ENCODE results near the gene AHCYL2. TPM values are rescaled to one million over a fixed set of nuclear protein-coding genes. Genes with fewer than 3 reads are reported as not detected.

The AHCYL2 gene
- total RNA-seq, 1 experiment from 2014 or later = 23.2 TPM

DNA sequence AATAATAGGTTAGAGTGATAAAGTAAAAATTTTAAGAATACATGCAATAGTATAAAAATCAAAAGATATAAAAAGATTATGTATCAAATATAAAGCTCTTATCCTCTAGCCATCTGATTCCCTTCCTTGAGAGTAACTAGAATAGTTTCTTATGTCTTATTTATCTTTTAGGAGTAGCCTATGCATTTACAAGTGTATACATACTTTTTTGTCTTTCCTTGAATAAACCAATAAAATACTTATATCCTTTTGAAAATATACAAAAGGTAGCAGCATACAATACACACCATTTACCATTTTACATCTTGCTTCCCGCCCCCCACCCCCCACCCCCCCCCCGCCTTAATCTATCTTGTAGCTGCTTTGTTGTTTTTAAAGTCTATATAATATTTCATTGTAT, 31.4 kb downstream of the AHCYL2 start:
- Histone ChIP-seq H3K18ac (ENCODE audit: insufficient read length, low read depth, low read length) (no peak overlapping the region), H3K4me2 (ENCODE audit: insufficient read depth, insufficient read length, low read length) (no peak overlapping the region), H4K5ac (ENCODE audit: insufficient read length, low read depth, low read length) (no peak overlapping the region), H2BK5ac (ENCODE audit: insufficient read length, low read length) (no peak overlapping the region), H4K8ac (replicated peaks; ENCODE audit: insufficient read length, low read depth, low read length) (no peak overlapping the region), H4K20me1 (ENCODE audit: control insufficient read depth, insufficient read depth, insufficient read length) (no peaks in the 10 kb centered on the region), H3K9ac (ENCODE audit: extremely low read depth, insufficient read length, low read length) (no peak overlapping the region), H2AFZ (ENCODE audit: low read length) (no peak overlapping the region), H2BK15ac (ENCODE audit: low read depth, low read length) (no peak overlapping the region), H3K23ac (ENCODE audit: insufficient read length, low read depth, low read length) (no peak overlapping the region), H2BK120ac (ENCODE audit: low read depth, low read length, poor library complexity, severe bottlenecking) (no peak overlapping the region), H2BK20ac (ENCODE audit: low read depth, low read length, poor library complexity, severe bottlenecking) (no peak overlapping the region), H3K4me1 (ENCODE audit: insufficient read depth, low read length) (peaks cover 11% of the 10 kb centered on the region; the same call in 1 of the 2 replicates), H3K9me3 (ENCODE audit: control insufficient read depth, low read depth, low read length) (no peaks in the 10 kb centered on the region), H2BK12ac (ENCODE audit: insufficient read length, low read depth, low read length) (no peak overlapping the region), H3K14ac (ENCODE audit: insufficient read depth, low read length) (no peak overlapping the region), H3K4ac (ENCODE audit: low read depth, low read length) (no peak overlapping the region), H3T11ph (ENCODE audit: low read length) (no peak overlapping the region), H2AK5ac (ENCODE audit: insufficient read length, low read length) (no peak overlapping the region), H4K91ac (ENCODE audit: insufficient read length, low read depth, low read length) (no peak overlapping the region), H3K56ac (ENCODE audit: insufficient read length, low read depth, low read length) (no peak overlapping the region), H3K79me2 (ENCODE audit: insufficient read depth, low read length) (peaks cover 2% of the 10 kb centered on the region; the same call in 1 of the 2 replicates), H3K27ac (ENCODE audit: insufficient read length, low read depth, low read length) (no peak overlapping the region), H3K23me2 (ENCODE audit: insufficient read length, low read depth, low read length, poor library complexity, severe bottlenecking) (no peaks in the 10 kb centered on the region), H3K27me3 (ENCODE audit: insufficient read depth, low read length) (no peaks in the 10 kb centered on the region), H3K79me1 (ENCODE audit: insufficient read depth, low read depth, low read length, poor library complexity, severe bottlenecking) (no peaks in the 10 kb centered on the region)
- Mint-ChIP-seq H3K27me3 (ENCODE audit: low read depth) (no peaks in the 10 kb centered on the region), H3K4me3 (no peak overlapping the region), H3K36me3 (ENCODE audit: insufficient read depth in 1 of 3, low read depth in 3 of 3) (no peaks in the 10 kb centered on the region; a peak in 2 of 7 replicates), H3K9me3 (no peaks in the 10 kb centered on the region), H3K4me1 (peaks cover 36 to 42% of the 10 kb centered on the region in 2 experiments), H3K27ac (no peak overlapping the region)
- WGBS (ENCODE audit: extremely low coverage, insufficient read length, low lambda C conversion rate) = no CpG with 5 or more reads among the region's 2 CpGs
- no peak for DNase-seq
- TF ChIP-seq, protein P1, sequence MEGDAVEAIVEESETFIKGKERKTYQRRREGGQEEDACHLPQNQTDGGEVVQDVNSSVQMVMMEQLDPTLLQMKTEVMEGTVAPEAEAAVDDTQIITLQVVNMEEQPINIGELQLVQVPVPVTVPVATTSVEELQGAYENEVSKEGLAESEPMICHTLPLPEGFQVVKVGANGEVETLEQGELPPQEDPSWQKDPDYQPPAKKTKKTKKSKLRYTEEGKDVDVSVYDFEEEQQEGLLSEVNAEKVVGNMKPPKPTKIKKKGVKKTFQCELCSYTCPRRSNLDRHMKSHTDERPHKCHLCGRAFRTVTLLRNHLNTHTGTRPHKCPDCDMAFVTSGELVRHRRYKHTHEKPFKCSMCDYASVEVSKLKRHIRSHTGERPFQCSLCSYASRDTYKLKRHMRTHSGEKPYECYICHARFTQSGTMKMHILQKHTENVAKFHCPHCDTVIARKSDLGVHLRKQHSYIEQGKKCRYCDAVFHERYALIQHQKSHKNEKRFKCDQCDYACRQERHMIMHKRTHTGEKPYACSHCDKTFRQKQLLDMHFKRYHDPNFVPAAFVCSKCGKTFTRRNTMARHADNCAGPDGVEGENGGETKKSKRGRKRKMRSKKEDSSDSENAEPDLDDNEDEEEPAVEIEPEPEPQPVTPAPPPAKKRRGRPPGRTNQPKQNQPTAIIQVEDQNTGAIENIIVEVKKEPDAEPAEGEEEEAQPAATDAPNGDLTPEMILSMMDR (conservative IDR thresholded peaks at IDR 0.05) = no peak

Data from H9 (cell line).